ENCODE data around the gene ADCY4. TPM values are rescaled to one million over a fixed set of nuclear protein-coding genes. Genes with fewer than 3 reads are reported as not detected.

The ADCY4 gene
- total RNA-seq, 1 donor from 2014 or later = 42.7 TPM

GRCh38 chr14:24365600-24366412 lies 30.9 kb upstream of the ADCY4 start:
- H3K4me1 ChIP-seq = peaks cover 31% of the 10 kb centered on the region
- peak; percentile 90 for DNase-seq
- intact Hi-C loops (cut with DNase I) = loop anchor here (10.0 kb wide), 1 partner anchor 49 kb away; no protein-coding TSS in a partner anchor
- ATAC-seq = peak; percentile 69 to 76
- H3K27ac ChIP-seq = peak overlapping the region; percentile 85
- peaks cover 17% of the 10 kb centered on the region for H3K27me3 ChIP-seq (ENCODE audit: low read depth)
- no peaks in the 10 kb centered on the region for H3K9me3 ChIP-seq
- no peaks in the 10 kb centered on the region for H3K36me3 ChIP-seq
- peak overlapping the region; percentile 54 for H3K4me3 ChIP-seq
- TF ChIP-seq, protein P1, sequence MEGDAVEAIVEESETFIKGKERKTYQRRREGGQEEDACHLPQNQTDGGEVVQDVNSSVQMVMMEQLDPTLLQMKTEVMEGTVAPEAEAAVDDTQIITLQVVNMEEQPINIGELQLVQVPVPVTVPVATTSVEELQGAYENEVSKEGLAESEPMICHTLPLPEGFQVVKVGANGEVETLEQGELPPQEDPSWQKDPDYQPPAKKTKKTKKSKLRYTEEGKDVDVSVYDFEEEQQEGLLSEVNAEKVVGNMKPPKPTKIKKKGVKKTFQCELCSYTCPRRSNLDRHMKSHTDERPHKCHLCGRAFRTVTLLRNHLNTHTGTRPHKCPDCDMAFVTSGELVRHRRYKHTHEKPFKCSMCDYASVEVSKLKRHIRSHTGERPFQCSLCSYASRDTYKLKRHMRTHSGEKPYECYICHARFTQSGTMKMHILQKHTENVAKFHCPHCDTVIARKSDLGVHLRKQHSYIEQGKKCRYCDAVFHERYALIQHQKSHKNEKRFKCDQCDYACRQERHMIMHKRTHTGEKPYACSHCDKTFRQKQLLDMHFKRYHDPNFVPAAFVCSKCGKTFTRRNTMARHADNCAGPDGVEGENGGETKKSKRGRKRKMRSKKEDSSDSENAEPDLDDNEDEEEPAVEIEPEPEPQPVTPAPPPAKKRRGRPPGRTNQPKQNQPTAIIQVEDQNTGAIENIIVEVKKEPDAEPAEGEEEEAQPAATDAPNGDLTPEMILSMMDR (IDR thresholded peaks at IDR 0.05) = peak; percentile 87

- H3K4me3 ChIP-seq = no peak overlapping the region
- peak overlapping the region; percentile 85 for H3K27ac ChIP-seq
- H3K4me1 ChIP-seq = peaks cover 31% of the 10 kb centered on the region
- TF ChIP-seq, protein P1 (IDR thresholded peaks at IDR 0.05) = no peak
- ATAC-seq (no peak), DNase-seq (no peak)
- intact Hi-C loops (cut with DNase I) = loop anchor here (10.0 kb wide), 1 partner anchor 50 kb away; no protein-coding TSS in a partner anchor
- peaks cover 17% of the 10 kb centered on the region for H3K27me3 ChIP-seq (ENCODE audit: low read depth)
- H3K36me3 ChIP-seq = no peaks in the 10 kb centered on the region
- H3K9me3 ChIP-seq = no peaks in the 10 kb centered on the region
Observed at GRCh38 chr14:24364841-24365240, 30.0 kb upstream of the ADCY4 start.

DNA sequence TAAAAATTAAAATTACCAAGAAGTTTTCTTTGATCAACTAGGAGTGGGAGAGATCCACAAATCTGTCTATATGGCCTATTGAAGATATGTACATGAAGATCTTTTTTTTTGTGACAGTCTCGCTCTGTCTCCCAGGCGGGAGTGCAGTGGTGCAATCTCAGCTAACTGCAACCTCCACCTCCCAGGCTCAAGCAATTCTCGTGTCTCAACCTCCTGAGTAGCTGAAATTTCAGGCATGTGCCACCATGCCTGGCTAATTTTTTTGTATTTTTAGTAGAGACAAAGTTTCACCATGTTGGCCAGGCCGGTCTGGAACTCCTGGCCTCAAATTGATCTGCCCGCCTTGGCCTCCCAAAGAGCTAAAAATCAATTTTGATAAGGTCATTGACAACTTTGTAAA lies 28.5 kb upstream of the ADCY4 start:
- Histone ChIP-seq H3K9me3 (no peaks in the 10 kb centered on the region), H3K4me3 (no peak overlapping the region), H3K4me1 (peaks cover 25% of the 10 kb centered on the region), H3K27ac (no peak overlapping the region), H3K36me3 (no peaks in the 10 kb centered on the region), H3K27me3 (ENCODE audit: low read depth) (peaks cover 17% of the 10 kb centered on the region)
- ATAC-seq (no peak), DNase-seq (no peak)
- TF ChIP-seq, protein P1 (IDR thresholded peaks at IDR 0.05) = no peak
- intact Hi-C loops (cut with DNase I) = loop anchor here (10.0 kb wide), 1 partner anchor 51 kb away; no protein-coding TSS in a partner anchor

GRCh38 chr14:24362241-24362960 lies 27.5 kb upstream of the ADCY4 start:
- Histone ChIP-seq H3K36me3 (no peaks in the 10 kb centered on the region), H3K4me1 (peaks cover 22% of the 10 kb centered on the region), H3K27me3 (ENCODE audit: low read depth) (peaks cover 10% of the 10 kb centered on the region), H3K9me3 (no peaks in the 10 kb centered on the region), H3K4me3 (no peak overlapping the region), H3K27ac (no peak overlapping the region)
- DNase-seq (no peak), ATAC-seq (no peak)
- TF ChIP-seq, protein P1 (IDR thresholded peaks at IDR 0.05) = no peak
- intact Hi-C loops (cut with DNase I) = loop anchor here (10.0 kb wide), 1 partner anchor 52 kb away; no protein-coding TSS in a partner anchor

- ATAC-seq (no peak), DNase-seq (no peak)
- Histone ChIP-seq H3K4me3 (no peak overlapping the region), H3K4me1 (peaks cover 15% of the 10 kb centered on the region), H3K9me3 (no peaks in the 10 kb centered on the region), H3K27me3 (ENCODE audit: low read depth) (peaks cover 3% of the 10 kb centered on the region), H3K27ac (no peak overlapping the region), H3K36me3 (no peaks in the 10 kb centered on the region)
- TF ChIP-seq, protein P1 (IDR thresholded peaks at IDR 0.05) = no peak
- intact Hi-C loops (cut with DNase I) = loop anchor here (10.0 kb wide), 1 partner anchor 53 kb away; no protein-coding TSS in a partner anchor
Observed at GRCh38 chr14:24361326-24361725, 26.5 kb upstream of the ADCY4 start.
